GM12891 (cell line): ENCODE measurements around the gene LRRC7.

Experiments used
- POLR2A ChIP-seq: IDR thresholded peaks from 2 replicates; pipeline ENCODE4 v1.6.1; 2011; ENCODE audit warnings: low read depth, low read length, control low read depth
- SPI1 ChIP-seq: IDR thresholded peaks from 2 replicates; pipeline ENCODE4 v1.6.1; 2011; ENCODE audit warnings: low read depth, low read length, control low read depth

DNA sequence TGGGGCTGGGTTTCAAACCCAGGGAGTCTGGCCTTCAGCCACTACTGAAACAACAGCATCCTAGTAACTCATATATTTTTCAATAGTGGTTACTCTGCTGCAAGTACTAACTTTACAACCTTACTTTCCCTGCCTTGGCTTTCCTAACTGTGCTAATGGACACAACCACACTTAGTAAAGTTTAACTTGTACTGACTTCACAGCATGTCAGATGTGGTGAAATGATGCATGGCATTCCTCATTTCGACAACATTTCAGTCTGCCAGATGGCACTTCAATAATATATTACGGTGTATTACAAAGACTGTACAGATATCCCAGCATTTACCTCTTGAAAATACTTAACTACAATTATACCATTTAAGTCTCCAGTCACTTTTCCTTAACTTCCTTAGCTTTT lies 27.8 kb downstream of the LRRC7 start:
- TF ChIP-seq SPI1 (no peak), POLR2A (no peak)
